ENCODE data around the gene COLGALT1. TPM values are rescaled to one million over a fixed set of nuclear protein-coding genes. Genes with fewer than 3 reads are reported as not detected.

Gene COLGALT1
- total RNA-seq, 1 experiment from 2014 or later = 48.5 TPM

DNA sequence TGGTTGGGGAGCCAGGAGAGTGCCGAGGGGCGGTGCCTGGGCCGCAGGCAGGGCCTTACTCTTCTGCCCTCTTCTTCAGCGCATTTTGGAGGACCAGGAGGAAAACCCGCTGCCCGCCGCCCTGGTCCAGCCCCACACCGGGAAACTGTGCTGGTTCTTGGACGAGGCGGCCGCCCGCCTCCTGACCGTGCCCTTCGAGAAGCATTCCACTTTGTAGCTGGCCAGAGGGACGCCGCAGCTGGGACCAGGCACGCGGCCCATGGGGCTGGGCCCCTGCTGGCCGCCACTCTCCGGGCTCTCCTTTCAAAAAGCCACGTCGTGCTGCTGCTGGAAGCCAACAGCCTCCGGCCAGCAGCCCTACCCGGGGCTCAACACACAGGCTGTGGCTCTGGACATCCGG lies 34.6 kb upstream of the COLGALT1 start:
- Histone ChIP-seq H2AFZ (ENCODE audit: low read length) (no peak overlapping the region), H3K4ac (ENCODE audit: low read depth, low read length) (no peak overlapping the region), H3K27ac (ENCODE audit: insufficient read length, low read depth, low read length) (no peak overlapping the region), H3K79me1 (ENCODE audit: insufficient read depth, low read depth, low read length, poor library complexity, severe bottlenecking) (no peaks in the 10 kb centered on the region), H3K14ac (ENCODE audit: insufficient read depth, low read length) (no peak overlapping the region), H2BK15ac (ENCODE audit: low read depth, low read length) (no peak overlapping the region), H2BK5ac (ENCODE audit: insufficient read length, low read length) (no peak overlapping the region), H4K91ac (ENCODE audit: insufficient read length, low read depth, low read length) (no peak overlapping the region), H3K27me3 (ENCODE audit: insufficient read depth, low read length) (no peaks in the 10 kb centered on the region), H4K8ac (replicated peaks; ENCODE audit: insufficient read length, low read depth, low read length) (no peak overlapping the region), H3K23me2 (ENCODE audit: insufficient read length, low read depth, low read length, poor library complexity, severe bottlenecking) (no peaks in the 10 kb centered on the region), H4K20me1 (ENCODE audit: control insufficient read depth, insufficient read depth, insufficient read length) (no peaks in the 10 kb centered on the region), H2AK5ac (ENCODE audit: insufficient read length, low read length) (no peak overlapping the region), H2BK120ac (ENCODE audit: low read depth, low read length, poor library complexity, severe bottlenecking) (no peak overlapping the region), H4K5ac (ENCODE audit: insufficient read length, low read depth, low read length) (no peak overlapping the region), H2BK12ac (ENCODE audit: insufficient read length, low read depth, low read length) (no peak overlapping the region), H3K18ac (ENCODE audit: insufficient read length, low read depth, low read length) (no peak overlapping the region), H3K56ac (ENCODE audit: insufficient read length, low read depth, low read length) (no peak overlapping the region), H3K79me2 (ENCODE audit: insufficient read depth, low read length) (no peaks in the 10 kb centered on the region), H3K9me3 (ENCODE audit: control insufficient read depth, low read depth, low read length) (peaks cover 7% of the 10 kb centered on the region), H3T11ph (ENCODE audit: low read length) (no peak overlapping the region), H2BK20ac (ENCODE audit: low read depth, low read length, poor library complexity, severe bottlenecking) (no peak overlapping the region), H3K4me1 (ENCODE audit: insufficient read depth, low read length) (no peaks in the 10 kb centered on the region), H3K9ac (ENCODE audit: extremely low read depth, insufficient read length, low read length) (no peak overlapping the region), H3K23ac (ENCODE audit: insufficient read length, low read depth, low read length) (no peak overlapping the region), H3K4me2 (ENCODE audit: insufficient read depth, insufficient read length, low read length) (no peak overlapping the region)
- Mint-ChIP-seq H3K27ac (no peak overlapping the region), H3K27me3 (ENCODE audit: low read depth) (peaks cover 2% of the 10 kb centered on the region; the same call in 1 of the 2 replicates), H3K4me1 (peaks cover 0 to 2% of the 10 kb centered on the region in 2 experiments; a peak in 1 of 4 replicates), H3K4me3 (no peak overlapping the region), H3K9me3 (peaks cover 9% of the 10 kb centered on the region in 2 experiments), H3K36me3 (ENCODE audit: insufficient read depth in 1 of 3, low read depth in 3 of 3) (peaks cover 19 to 28% (median 23%) of the 10 kb centered on the region in 3 experiments)
- TF ChIP-seq, protein P1, sequence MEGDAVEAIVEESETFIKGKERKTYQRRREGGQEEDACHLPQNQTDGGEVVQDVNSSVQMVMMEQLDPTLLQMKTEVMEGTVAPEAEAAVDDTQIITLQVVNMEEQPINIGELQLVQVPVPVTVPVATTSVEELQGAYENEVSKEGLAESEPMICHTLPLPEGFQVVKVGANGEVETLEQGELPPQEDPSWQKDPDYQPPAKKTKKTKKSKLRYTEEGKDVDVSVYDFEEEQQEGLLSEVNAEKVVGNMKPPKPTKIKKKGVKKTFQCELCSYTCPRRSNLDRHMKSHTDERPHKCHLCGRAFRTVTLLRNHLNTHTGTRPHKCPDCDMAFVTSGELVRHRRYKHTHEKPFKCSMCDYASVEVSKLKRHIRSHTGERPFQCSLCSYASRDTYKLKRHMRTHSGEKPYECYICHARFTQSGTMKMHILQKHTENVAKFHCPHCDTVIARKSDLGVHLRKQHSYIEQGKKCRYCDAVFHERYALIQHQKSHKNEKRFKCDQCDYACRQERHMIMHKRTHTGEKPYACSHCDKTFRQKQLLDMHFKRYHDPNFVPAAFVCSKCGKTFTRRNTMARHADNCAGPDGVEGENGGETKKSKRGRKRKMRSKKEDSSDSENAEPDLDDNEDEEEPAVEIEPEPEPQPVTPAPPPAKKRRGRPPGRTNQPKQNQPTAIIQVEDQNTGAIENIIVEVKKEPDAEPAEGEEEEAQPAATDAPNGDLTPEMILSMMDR (conservative IDR thresholded peaks at IDR 0.05) = no peak
- no CpG with 5 or more reads among the region's 25 CpGs for WGBS (ENCODE audit: extremely low coverage, insufficient read length, low lambda C conversion rate)
- no peak for DNase-seq
